GM12878 (cell line): Measurements from ENCODE around the gene PCDH1. TPM values are rescaled to one million over a fixed set of nuclear protein-coding genes. Genes with fewer than 3 reads are reported as not detected.

Experiments
- ATAC-seq: fragments of 200-7000 bp; cut with Tn5 transposase; 3 replicates; pipeline ENCODE4 v1.9.1; 2020; ENCODE audit warnings: mild to moderate bottlenecking, moderate library complexity
- BruUV-seq: library from RNA; stranded (reverse); fragments of 400-500 nt; replicated peaks from 2 replicates; lab custom pipeline; 2021; lab: Mats Ljungman, UMichigan
- CTCF ChIA-PET: fragments of 300-600 bp; sonication (Branson Sonifier 250); formaldehyde crosslinking; extraction: SDS; loops from one replicate; lab custom pipeline; 2021; ENCODE audit warnings: inconsistent platforms; lab: Yijun Ruan, JAX
- POLR2A ChIA-PET: fragments of 350-600 bp; formaldehyde crosslinking; extraction: SDS; loops from one replicate; lab custom pipeline; 2021; ENCODE audit warnings: inconsistent platforms; lab: Charles Lee
- RAD21 ChIA-PET: fragments of 300-600 bp; sonication (Branson Sonifier 250); formaldehyde crosslinking; loops from one replicate; lab custom pipeline; 2023; ENCODE audit warnings: antibody characterized with exemption; ENCODE audit not compliant: unreplicated experiment; lab: Charles Lee
- SMC1A ChIA-PET: fragments of 300-600 bp; sonication (Branson Sonifier 250); formaldehyde crosslinking; loops from one replicate; lab custom pipeline; 2023; ENCODE audit not compliant: unreplicated experiment, uncharacterized antibody; lab: Charles Lee
- DNase-seq: peaks from one replicate; pipeline ENCODE4 v3.0.0-alpha.2; 2011; ENCODE audit warnings: low read depth, low spot score
- FAIRE-seq: peaks from 3 replicates; lab custom pipeline; 2011; peaks lifted over from hg19 to GRCh38; lab: Jason Lieb, UNC
- H2AFZ ChIP-seq: 2 replicates; pipeline ENCODE4 v1.6.0; 2011; ENCODE audit warnings: low read depth, low read length, control low read depth; ENCODE audit not compliant: control insufficient read depth
- H3K27ac ChIP-seq: 2 replicates; pipeline ENCODE4 v1.5.1; 2011; ENCODE audit warnings: control low read depth; ENCODE audit not compliant: control insufficient read depth, insufficient read depth
- H3K27me3 ChIP-seq, 2 experiments: replicated peaks in 1 of 2; 2 replicates each; pipeline versions ENCODE4 v1.6.0 to v1.6.1; 2011; ENCODE audit warnings: low read length in 1 of 2; ENCODE audit not compliant: control insufficient read depth in 2 of 2, insufficient read depth in 2 of 2
- H3K36me3 ChIP-seq, 2 experiments: 2 replicates each; pipeline ENCODE4 v1.5.1; 2011; ENCODE audit warnings: low read length in 1 of 2; ENCODE audit not compliant: control insufficient read depth in 2 of 2, insufficient read depth in 2 of 2
- H3K4me1 ChIP-seq: 2 replicates; pipeline ENCODE4 v1.6.1; 2011; ENCODE audit warnings: mild to moderate bottlenecking, low read length, moderate library complexity, mixed read lengths; ENCODE audit not compliant: control insufficient read depth, insufficient read depth
- H3K4me2 ChIP-seq: 2 replicates; pipeline ENCODE4 v1.6.0; 2011; ENCODE audit warnings: control low read depth; ENCODE audit not compliant: control insufficient read depth, insufficient read depth
- H3K4me3 ChIP-seq: fragments of 200-600 bp; sonication (generic); 2 replicates; pipeline ENCODE4 v1.5.1; 2016
- H3K79me2 ChIP-seq: 2 replicates; pipeline ENCODE4 v1.6.0; 2011; ENCODE audit warnings: low read length; ENCODE audit not compliant: control insufficient read depth, insufficient read depth
- H3K9ac ChIP-seq: 2 replicates; pipeline ENCODE4 v1.8.0; 2011; ENCODE audit warnings: low read length, control low read depth, mixed read lengths; ENCODE audit not compliant: control insufficient read depth, insufficient read depth
- H3K9me3 ChIP-seq: replicated peaks from 3 replicates; pipeline ENCODE4 v1.5.1; 2011; ENCODE audit warnings: mild to moderate bottlenecking, low read length; ENCODE audit not compliant: control insufficient read depth, insufficient read depth
- H4K20me1 ChIP-seq: 2 replicates; pipeline ENCODE4 v1.6.0; 2011; ENCODE audit not compliant: control insufficient read depth, insufficient read depth
- ESRRA ChIP-seq: IDR thresholded peaks from 2 replicates; pipeline ENCODE4 v1.6.1; 2012; ENCODE audit warnings: mild to moderate bottlenecking, low read length, improper control_type of control experiment
- ETV6 ChIP-seq, 2 experiments: fragments of 450-650 bp in 1 of 2; IDR thresholded peaks in 1 of 2; conservative IDR thresholded peaks in 1 of 2; 2 replicates each; pipeline ENCODE4 v1.6.1; 2014; ENCODE audit warnings: antibody characterized with exemption in 1 of 2, borderline replicate concordance in 1 of 2, low read depth in 1 of 2, mild to moderate bottlenecking in 1 of 2, moderate library complexity in 1 of 2
- FOXK2 ChIP-seq: fragments of 450-650 bp; IDR thresholded peaks from 2 replicates; pipeline ENCODE4 v1.6.1; 2017; ENCODE audit warnings: mild to moderate bottlenecking, moderate library complexity
- PRDM15 ChIP-seq: fragments of 450-650 bp; formaldehyde crosslinking; IDR thresholded peaks from 2 replicates; pipeline ENCODE4 v1.4.0; 2020; ENCODE audit warnings: mild to moderate bottlenecking, moderate library complexity
- RFX5 ChIP-seq: IDR thresholded peaks from 2 replicates; pipeline ENCODE4 v1.6.1; 2011; ENCODE audit warnings: low read depth, low read length, improper control_type of control experiment
- STAT1 ChIP-seq: fragments of 450-650 bp; conservative IDR thresholded peaks from 2 replicates; pipeline ENCODE4 v1.6.1; 2014; ENCODE audit warnings: antibody characterized with exemption, mild to moderate bottlenecking
- STAT3 ChIP-seq: IDR thresholded peaks from 2 replicates; pipeline ENCODE4 v1.6.1; 2011; ENCODE audit warnings: low read depth, low read length, improper control_type of control experiment
- TBL1XR1 ChIP-seq: IDR thresholded peaks from 2 replicates; pipeline ENCODE4 v1.6.1; 2012; ENCODE audit warnings: low read depth, low read length, improper control_type of control experiment
- TCF7 ChIP-seq: IDR thresholded peaks from 2 replicates; pipeline ENCODE4 v1.6.1; 2014; ENCODE audit warnings: antibody characterized with exemption, borderline replicate concordance
- WGBS: methylation state at CpG from one replicate; pipeline ENCODE4 v1.1.6; 2016; ENCODE audit warnings: low lambda C conversion rate; ENCODE audit not compliant: insufficient replicate concordance, insufficient coverage; ENCODE audit errors: missing lambda C conversion rate; 5-methylcytosine and 5-hydroxymethylcytosine counted together
- in situ Hi-C: fragments of 300-500 bp; cut with MboI; formaldehyde crosslinking; loops from 9 replicates; pipeline ENCODE4 v1.14.3; 2018; ENCODE audit warnings: mixed read lengths
- intact Hi-C: fragments of 100-400 bp; cut with micrococcal nuclease; formaldehyde crosslinking; loops from one replicate; pipeline ENCODE4 v1.14.2; 2022; ENCODE audit not compliant: unreplicated experiment
- polyA plus RNA-seq, 11 experiments: library from polyadenylated mRNA; depleted of rRNA in 4 of 11; unstranded in 6 of 11; stranded (reverse) in 5 of 11; fragments of >200 nt; fragmentation: Nextera tagmentation in 4 of 11; fragmentation: Illumina TruSeq in 1 of 11; extraction: Ambion mirVana in 4 of 11; extraction: Trizol in 1 of 11; gene quantifications; 1 replicate in 1 of 11; 2 replicates in 10 of 11; pipeline versions ENCODE4 v1.2.1 to v1.2.3, GENCODE V29; 2011 to 2016; ENCODE audit warnings: inconsistent platforms in 2 of 11, missing spikeins in 2 of 11, low read depth in 1 of 11
- total RNA-seq, 4 experiments: library from RNA; depleted of rRNA in 3 of 4; stranded (reverse); fragments of >200 nt in 3 of 4; fragmentation: Illumina TruSeq in 1 of 4; extraction: Trizol in 1 of 4; gene quantifications; 2 replicates each; pipeline versions ENCODE4 v1.2.1 to v1.2.3, GENCODE V29; 2013 to 2021

Gene PCDH1
- total and polyA plus RNA-seq, 10 of the 15 experiments (the other 5 are each of a cell fraction or from before 2014, with no cell fraction given): 0.07 to 0.36 (median 0.16) TPM; not detected in 7

- Histone ChIP-seq H3K4me2 (no peak overlapping the region), H2AFZ (no peak overlapping the region), H3K27me3 (peaks cover 24 to 26% of the 10 kb centered on the region in 2 experiments), H3K4me3 (no peak overlapping the region), H3K79me2 (no peaks in the 10 kb centered on the region), H3K4me1 (peaks cover 16% of the 10 kb centered on the region), H3K9me3 (no peaks in the 10 kb centered on the region), H3K36me3 (no peaks in the 10 kb centered on the region), H3K27ac (no peak overlapping the region), H3K9ac (no peak overlapping the region), H4K20me1 (0 out of 2 replicates have a peak, but pooled peaks cover 3% of the 10 kb centered on the region)
- TF ChIP-seq TBL1XR1: no peak
- FAIRE-seq: no peak
- no peak for ATAC-seq
- POLR2A ChIA-PET: interaction anchor here (0.6 kb wide), 1 partner anchor 62 kb away, joined by 3 read pairs; no protein-coding TSS in a partner anchor
- BruUV-seq: no TSS peak
- in situ Hi-C loops: no loop called here
- SMC1A ChIA-PET: interaction anchor here (0.7 kb wide), 1 partner anchor 10 kb away, joined by 3 read pairs; no protein-coding TSS in a partner anchor
- CTCF ChIA-PET: interaction anchor here (1.2 kb wide), 1 partner anchor 183 kb away, joined by 4 read pairs; no protein-coding TSS in a partner anchor
- intact Hi-C loops: loop anchor here (5.0 to 10.0 kb wide), 2 partner anchors 63 to 270 kb away; no protein-coding TSS in a partner anchor
- 22% methylated on average over 6 of the region's 9 CpGs for WGBS
- no peak for DNase-seq
- RAD21 ChIA-PET: no interaction called here
Observed at GRCh38 chr5:141875022-141875740, 3.0 kb downstream of the PCDH1 start.

- H3K9ac ChIP-seq: no peak overlapping the region
- intact Hi-C loops (loop anchor here (10.0 kb wide), 1 partner anchor 270 kb away; no protein-coding TSS in a partner anchor), in situ Hi-C loops (no loop called here)
- CTCF ChIA-PET: interaction anchor here (1.2 kb wide), 1 partner anchor 182 kb away, joined by 4 read pairs; no protein-coding TSS in a partner anchor
- FAIRE-seq (no peak), ATAC-seq (no peak), DNase-seq (no peak)
- H3K4me2 ChIP-seq: no peak overlapping the region
- H3K36me3 ChIP-seq: no peaks in the 10 kb centered on the region
- no peaks in the 10 kb centered on the region for H3K79me2 ChIP-seq
- no peaks in the 10 kb centered on the region for H3K9me3 ChIP-seq
- peaks cover 9% of the 10 kb centered on the region for H3K4me1 ChIP-seq
- SMC1A ChIA-PET: no interaction called here
- H3K27me3 ChIP-seq: peaks cover 24 to 26% of the 10 kb centered on the region in 2 experiments
- no peak overlapping the region for H3K27ac ChIP-seq
- BruUV-seq: no TSS peak
- H4K20me1 ChIP-seq: 0 out of 2 replicates have a peak, but pooled peaks cover 3% of the 10 kb centered on the region
- H2AFZ ChIP-seq: no peak overlapping the region
- RAD21 ChIA-PET: no interaction called here
- no peak overlapping the region for H3K4me3 ChIP-seq
- POLR2A ChIA-PET: no interaction called here
- 53% methylated on average over 14 of the region's 16 CpGs for WGBS
- TF ChIP-seq ETV6 (conservative IDR thresholded peaks at IDR 0.05 in 1 of 2, IDR thresholded peaks at IDR 0.05 in 1 of 2; ENCODE audit: borderline replicate concordance in 1 of 2, low read depth in 1 of 2) (no peak), ESRRA (no peak), RFX5 (no peak), TCF7 (no peak), STAT1 (no peak), STAT3 (no peak), PRDM15 (CRISPR knock-in tag) (no peak), FOXK2 (no peak)
Observed at GRCh38 chr5:141874262-141874964, 3.8 kb downstream of the PCDH1 start.
